ENCODE results near the gene PRIM2.
"Not testable (repeated sequence)": the region's sequence is repeated elsewhere in the genome, so short reads cannot be mapped to it uniquely, and the experiment has no call there.

The PRIM2 gene

DNA sequence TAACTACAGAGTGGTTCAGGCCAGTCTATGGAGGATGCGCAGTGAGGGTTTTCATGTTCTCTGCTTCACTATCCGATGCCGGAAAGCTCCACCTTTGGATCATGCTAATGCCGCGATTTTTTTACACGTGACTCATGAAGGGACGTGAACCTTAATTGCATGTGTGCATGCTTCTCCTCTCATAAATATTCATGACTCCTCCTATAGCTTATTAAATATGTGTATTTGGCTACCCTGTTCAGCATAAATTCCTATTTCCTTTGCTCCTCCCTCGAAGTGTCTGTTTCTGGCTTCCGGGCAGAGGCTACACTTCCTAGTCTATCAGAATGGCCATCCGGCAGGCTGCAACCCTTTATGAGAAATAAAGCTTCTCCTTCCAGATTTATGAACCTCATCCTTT lies 185.0 kb downstream of the PRIM2 start:
- DNase-seq (ENCODE audit: low read depth in 3 of 3), result not testable (repeated sequence)

DNA sequence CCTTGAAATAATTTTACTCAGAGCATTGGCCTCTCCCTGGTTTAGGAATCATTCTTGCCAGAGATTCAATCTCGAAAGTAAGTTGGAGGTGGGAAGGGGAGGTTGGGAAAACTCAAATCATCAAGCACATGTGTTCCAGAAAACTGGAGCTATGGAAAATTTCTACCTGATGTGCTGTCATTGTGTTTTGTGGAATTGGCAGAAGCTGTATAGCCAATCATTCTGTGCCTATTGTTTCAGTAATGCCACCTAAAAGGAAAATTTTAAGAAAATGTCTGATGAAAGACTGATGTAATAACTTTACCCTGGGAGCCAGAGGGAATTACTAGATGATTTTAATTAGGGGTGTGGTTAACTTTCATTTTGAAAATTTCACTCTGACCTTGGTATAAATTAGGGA lies 187.8 kb downstream of the PRIM2 start:
- DNase-seq (ENCODE audit: low read depth in 3 of 3), result not testable (repeated sequence)

DNA sequence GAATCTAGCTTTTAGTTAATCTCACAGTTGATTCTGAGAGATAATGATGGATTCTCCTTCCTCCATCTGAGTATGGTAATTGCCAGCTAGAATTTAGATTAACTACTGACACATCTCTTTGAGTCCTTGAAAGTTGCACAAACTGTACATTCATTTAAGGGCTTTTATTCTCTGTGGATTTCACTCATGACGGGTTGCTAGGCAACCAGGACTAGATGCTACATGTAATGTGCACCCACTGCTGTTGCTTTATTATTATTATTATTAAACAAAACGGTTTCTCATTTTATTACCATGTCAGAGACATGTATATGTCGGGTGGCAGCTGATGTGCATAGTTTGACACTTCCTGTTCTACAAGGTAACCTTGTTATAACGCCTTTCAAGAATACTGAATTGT lies 193.0 kb downstream of the PRIM2 start:
- not testable (repeated sequence) for DNase-seq (ENCODE audit: low read depth in 3 of 3)

DNA sequence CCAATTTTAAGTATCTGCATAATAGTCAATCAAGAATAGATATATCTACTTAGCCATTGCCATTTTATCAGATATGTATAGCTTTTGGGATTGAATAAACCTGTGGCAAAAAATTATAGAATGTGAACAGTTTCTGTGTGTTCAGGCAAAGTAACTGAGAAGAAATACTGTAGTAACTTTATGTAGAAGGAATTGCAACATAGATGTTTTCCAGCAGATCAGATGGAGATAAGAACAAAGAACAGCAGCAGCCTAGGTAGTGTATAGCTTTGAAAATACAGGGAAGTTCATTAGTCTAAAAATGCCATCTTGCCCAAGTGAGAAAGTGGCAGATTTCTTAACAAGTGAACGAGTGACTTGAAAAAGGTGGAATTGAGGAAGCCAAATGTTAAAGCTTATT lies 197.7 kb downstream of the PRIM2 start:
- not testable (repeated sequence) for DNase-seq (ENCODE audit: low read depth in 3 of 3)

DNA sequence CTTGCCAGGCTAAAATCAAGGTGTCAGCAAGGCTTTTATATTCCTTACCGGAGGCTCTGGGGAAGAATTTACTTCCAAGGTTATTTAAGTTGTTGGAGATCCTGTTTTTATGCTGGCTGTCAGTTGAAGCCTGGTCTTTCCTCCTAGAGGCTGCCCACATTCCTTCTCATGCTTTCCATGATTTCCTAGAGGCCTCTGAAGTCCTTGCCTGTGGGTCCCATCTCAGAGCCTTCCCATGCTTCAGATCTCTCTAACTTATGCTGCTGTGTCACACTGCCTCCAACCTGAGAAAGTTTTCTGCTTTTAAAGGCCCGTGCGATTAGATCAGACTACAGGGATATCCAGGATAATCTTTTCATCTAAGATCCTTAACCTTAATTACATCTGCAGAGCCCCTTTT lies 198.4 kb downstream of the PRIM2 start:
- not testable (repeated sequence) for DNase-seq (ENCODE audit: low read depth in 3 of 3)

DNA sequence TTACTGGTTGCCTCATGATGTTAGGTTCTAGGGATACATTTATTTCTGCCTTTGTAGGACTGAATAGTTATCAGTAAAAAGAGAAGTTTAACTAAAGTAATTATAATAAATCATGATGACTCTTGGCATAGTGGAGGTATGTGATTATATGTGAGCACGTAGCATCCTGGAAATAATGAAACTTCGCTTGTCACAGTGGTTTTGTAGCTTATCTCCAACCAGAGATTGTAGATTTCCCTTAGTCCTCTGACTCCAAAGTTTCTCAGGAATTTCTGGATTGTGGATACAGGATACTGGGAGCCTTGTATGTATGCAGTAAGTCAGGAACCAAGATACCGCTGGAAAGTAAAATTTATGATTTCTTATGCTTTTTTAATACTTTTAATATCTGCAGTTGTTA lies 199.3 kb downstream of the PRIM2 start:
- not testable (repeated sequence) for DNase-seq (ENCODE audit: low read depth in 3 of 3)

DNA sequence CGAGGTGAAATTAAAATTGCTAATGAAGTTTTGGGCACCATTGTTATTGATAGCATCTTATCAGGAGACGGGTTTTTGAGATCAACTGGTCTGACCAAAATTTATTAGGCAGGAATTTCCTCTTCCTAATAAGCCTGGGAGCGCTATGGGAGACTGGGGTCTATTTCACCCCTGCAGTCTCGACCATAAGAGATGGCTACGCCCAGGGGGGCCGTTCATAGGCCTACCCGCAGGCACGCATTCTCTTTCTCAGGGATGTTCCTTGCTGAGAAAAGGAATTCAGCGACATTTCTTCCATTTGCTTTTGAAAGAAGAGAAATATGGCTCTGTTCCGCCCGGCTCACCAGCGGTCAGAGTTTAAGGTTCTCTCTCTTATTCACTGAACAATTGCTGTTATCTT lies 201.8 kb downstream of the PRIM2 start:
- DNase-seq (ENCODE audit: low read depth in 3 of 3), result not testable (repeated sequence)

DNA sequence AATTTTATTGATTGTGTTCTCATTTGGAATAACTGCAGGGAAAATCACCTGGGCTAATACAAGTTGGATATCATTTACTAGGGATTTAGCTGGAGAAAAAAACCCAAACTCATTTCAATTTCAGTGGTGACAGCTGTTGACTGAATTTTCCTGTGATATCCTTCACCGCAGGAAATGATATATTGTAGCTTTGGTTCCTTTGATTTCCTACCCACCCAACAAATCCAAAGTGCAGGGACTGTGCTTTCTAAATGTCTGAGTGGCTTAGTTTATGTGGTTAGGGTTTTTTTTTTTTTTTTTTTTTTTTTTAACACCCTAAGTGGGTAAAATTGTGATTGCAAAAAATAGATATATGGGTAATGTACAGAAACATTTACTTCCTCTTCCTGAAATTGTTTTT lies 203.7 kb downstream of the PRIM2 start:
- not testable (repeated sequence) for DNase-seq (ENCODE audit: low read depth in 3 of 3)

DNA sequence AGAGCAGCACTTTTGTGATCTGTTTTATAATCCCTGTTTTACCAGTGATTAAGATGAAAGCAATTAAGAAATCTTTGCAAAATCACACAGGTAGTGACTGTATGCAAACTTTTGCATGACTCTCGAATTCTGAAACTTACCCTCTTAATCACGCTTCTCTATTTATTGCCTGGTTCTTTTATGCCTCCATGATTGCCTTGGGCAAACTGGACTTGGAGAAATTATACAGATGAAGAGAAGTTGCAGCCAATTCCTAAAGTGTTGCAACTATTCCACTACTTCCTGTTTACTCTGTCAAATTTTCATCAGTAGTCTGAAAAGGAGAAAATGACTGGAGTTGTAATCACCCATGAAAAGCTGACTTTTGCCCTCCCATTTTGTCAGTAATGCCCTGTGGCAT lies 205.8 kb downstream of the PRIM2 start:
- DNase-seq (ENCODE audit: low read depth in 3 of 3), result not testable (repeated sequence)

DNA sequence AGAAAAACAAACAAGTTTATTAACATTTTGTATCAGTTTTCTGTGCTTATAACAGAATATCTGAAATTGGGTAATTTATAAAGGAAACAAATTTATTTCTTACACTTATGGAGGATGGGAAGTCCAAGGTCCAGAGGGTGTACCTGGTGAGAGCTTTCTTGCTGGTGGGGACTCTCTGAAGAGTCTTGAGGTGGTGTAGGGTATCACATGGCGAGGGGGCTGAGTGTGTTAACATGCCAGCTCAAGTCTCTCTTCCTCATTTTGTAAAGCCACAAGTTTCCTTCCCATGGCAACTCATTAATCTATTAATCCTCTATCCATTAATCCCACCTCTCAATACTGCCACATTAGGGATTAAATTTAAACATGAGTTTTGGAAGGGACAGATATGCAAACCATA lies 212.3 kb downstream of the PRIM2 start:
- not testable (repeated sequence) for DNase-seq (ENCODE audit: low read depth in 3 of 3)

DNA sequence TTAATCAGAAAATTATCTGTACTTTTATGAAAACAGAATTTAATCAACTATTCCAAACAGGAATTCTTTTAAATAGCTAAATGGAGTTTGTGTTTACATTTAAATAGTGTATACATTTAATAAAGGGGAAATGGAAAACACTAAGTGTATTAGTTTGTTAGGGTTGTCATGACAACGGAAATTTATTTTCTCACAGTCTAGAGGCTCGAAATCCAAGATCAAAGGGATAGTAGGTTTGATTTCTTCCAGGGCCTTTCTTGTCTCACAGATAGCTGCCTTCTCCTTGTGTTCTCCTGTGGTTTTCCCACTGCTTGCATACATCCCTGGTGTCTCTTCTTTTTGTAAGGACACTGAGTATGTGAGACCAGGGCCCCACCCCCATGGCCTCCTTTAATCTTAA lies 215.2 kb downstream of the PRIM2 start:
- DNase-seq (ENCODE audit: low read depth in 3 of 3), result not testable (repeated sequence)

DNA sequence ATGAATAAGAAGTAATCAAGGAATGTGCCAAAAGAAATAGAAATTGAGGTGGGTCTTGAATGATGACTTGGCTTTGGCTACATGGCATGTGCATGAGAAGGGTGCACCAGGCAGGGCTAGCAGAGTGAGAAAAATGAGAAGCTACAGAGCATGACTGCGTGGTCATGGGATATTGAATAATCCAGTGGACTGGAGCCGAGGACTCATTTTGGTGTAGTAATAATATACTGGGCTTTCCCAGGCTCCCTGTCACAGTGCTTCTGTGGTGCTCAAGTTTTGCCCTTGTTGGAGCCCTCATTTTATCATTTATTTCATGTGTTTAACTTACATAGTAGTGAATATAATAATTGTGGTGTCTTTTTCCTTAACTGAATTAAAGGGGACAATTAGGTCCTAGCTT lies 217.7 kb downstream of the PRIM2 start:
- not testable (repeated sequence) for DNase-seq (ENCODE audit: low read depth in 3 of 3)

DNA sequence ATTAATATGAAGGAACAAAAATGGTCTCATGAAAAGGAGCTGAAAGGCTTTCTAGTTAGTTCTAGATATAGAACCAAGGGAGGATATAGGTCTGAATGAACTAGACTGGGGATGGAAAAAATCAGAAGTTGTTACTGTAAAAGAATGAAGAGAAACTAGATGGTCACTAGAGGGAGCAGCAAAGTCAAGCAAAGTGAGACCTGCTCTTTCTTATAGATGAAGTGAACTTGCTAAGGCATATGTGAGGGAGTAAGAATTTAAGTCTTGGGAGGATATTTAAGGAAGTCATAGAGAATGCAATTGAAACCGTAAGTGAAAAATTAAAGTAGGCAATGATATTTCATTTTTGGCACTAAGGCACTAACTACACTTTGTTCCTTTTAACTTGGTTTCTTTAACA lies 218.6 kb downstream of the PRIM2 start:
- not testable (repeated sequence) for DNase-seq (ENCODE audit: low read depth in 3 of 3)

DNA sequence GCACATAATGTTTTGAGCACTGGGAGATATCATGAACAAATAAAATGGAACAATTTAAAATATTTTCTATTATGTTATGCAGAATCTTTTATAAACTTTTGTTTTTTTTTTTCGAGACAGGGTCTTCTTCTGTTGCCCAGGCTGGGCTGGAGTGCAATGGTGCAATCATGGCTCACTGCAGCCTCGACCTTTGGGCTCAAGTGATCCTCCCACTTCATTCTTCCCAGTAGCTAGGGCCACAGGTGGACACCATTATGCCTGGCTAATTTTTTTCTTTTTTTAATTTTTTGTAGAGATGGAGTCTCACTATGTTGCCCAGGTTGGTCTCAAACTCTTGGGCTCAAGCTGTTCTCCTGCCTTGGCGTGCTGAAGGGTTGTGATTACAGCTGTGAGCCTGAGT lies 220.5 kb downstream of the PRIM2 start:
- not testable (repeated sequence) for DNase-seq (ENCODE audit: low read depth in 3 of 3)

DNA sequence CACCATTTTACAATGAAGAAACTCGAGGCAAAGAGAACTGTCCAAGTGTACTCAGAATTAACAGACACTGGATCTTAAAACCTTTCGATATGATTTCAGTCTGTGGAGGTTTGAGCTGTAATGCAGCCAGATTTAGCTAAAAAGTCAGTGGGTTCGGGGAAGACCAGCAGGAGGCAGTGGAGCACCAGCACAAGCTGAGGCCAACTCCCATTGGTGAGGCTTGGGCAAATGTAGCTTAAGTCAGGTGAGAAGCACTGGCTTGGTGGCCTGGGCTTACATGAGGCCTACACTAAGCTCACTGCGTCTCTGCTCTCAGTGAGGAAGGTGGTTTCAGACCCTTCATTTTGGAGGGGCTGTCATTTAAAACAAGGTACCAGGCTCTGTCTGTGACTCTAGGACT lies 234.5 kb downstream of the PRIM2 start:
- not testable (repeated sequence) for DNase-seq (ENCODE audit: low read depth in 3 of 3)

DNA sequence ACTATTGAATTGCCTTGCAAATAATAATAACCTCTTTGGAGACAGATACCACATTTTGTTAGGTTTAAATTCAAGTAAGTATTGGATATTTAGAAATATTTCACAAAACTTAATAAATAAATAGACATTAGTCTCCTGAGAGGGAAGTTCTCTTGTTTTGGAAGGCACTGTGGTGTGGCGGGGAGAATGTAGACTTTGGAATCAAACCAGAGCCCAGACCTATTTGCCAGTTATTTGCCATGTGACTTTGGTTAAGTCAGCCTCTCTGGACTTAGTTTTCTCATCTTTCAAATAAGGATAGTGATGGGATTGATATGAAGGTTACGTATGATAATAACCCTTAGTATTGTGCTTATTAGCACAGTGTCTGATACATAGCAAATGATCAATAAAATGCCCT lies 240.4 kb downstream of the PRIM2 start:
- DNase-seq (ENCODE audit: low read depth in 3 of 3), result not testable (repeated sequence)

DNA sequence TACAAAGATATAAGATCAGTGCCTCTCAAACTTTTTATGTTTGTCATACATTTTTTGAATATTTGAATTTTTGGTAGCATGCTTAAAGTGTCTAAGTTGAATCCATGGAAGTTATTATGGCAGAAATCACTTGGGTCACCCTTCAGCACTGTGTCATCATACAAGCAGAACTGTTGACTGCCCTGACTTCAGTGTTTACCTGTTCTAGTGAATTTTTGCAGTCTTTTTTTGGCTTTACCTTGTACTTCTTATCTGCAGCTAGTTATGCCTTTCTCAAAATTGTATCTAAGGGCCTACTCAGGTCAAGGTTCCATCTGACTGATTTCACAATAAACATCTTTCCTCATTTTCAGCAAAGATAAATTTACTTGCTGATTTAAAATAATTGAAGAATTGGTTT lies 241.7 kb downstream of the PRIM2 start:
- not testable (repeated sequence) for DNase-seq (ENCODE audit: low read depth in 3 of 3)

DNA sequence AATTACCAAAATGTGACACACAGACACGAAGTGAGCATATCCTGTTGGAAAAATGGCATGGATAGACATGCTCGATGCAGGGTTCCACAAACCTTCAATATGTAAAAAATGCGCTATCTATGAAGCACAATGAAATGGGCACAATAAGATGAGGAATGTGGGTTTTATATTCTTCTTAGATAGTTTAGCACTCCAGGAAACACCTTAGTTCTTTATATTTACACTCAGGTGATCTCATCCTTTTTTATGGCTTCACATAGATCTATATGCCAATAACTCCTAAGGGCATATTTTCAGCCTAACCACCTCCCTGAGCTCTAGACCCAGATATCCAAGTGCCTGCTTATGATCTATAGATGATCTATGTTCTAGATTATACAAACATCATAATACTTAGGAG lies 244.8 kb downstream of the PRIM2 start:
- not testable (repeated sequence) for DNase-seq (ENCODE audit: low read depth in 3 of 3)

DNA sequence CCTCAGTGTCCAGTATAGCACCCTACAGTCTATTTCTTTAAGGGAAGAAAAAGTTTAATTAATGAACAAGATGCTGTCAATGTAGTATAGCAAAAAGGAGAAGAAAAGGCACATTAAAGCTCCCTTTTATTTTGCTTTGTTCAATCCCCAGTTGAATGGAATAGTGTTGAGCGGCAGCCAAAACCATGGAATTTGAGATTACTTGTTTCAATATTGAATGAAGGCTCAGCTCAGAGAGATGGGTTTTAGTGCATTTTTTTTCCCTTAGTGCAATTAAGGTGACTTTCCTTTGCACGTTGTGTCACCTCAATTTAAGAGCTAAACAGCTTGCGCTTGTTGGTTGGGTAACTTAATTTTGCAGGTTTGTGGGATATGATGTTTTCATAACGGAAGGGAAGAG lies 254.7 kb downstream of the PRIM2 start:
- not testable (repeated sequence) for DNase-seq (ENCODE audit: low read depth in 3 of 3)

DNA sequence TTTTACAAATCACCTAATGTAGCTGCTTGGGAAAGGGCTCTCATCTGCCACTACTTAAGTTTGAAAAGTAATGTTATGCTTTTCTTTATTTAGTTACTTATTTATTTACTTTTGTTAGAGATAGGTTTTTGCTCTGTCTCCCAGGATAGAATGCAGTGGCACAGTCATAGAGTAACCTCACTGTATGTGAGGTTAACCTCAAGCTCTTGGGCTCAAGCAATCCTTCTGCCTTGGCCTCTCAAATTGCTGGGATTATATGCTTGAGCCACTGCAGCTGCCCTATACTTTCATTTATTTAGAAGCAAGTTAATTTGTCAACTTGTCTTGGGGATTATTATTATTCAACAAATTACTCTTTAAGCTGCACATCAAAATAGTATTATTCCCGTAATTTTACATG lies 255.4 kb downstream of the PRIM2 start:
- DNase-seq (ENCODE audit: low read depth in 3 of 3), result not testable (repeated sequence)

DNA sequence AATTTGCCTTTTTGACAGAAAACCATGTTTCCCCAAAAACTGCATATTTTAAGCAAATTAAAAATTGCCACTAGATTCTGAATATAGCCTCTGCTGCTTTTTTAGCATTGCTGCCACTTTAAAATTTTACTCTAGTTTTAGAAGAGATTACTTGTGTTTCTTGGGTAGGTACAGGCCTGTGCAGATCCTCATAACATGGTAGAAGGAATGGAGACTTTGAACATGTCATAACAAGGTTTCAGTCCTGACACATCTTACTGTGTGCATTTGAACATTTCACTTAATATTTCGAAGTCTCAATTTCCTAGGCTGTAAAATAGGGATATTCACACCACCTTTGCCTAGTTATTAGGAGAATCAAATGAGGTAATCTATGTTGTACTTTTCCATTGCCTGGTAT lies 259.6 kb downstream of the PRIM2 start:
- DNase-seq (ENCODE audit: low read depth in 3 of 3), result not testable (repeated sequence)

DNA sequence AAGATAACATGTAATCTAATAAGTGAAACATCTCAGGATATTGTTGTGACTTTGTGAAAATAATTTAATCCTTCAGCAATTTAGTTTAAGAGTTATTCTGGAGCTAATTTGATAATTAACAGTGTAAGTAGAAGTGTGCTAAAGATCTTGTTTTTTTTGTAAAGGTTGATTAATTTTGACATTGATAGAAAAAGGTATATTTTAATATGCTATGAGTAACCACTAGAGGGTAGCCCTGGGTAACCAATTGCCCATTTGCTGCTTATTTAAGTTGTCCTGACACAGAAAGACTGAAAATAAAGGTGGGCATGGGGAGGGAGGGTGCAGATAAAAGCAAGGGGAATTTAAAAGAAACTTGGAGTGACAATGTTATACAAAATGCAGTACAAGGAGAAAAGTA lies 262.1 kb downstream of the PRIM2 start:
- DNase-seq (ENCODE audit: low read depth in 3 of 3), result not testable (repeated sequence)

DNA sequence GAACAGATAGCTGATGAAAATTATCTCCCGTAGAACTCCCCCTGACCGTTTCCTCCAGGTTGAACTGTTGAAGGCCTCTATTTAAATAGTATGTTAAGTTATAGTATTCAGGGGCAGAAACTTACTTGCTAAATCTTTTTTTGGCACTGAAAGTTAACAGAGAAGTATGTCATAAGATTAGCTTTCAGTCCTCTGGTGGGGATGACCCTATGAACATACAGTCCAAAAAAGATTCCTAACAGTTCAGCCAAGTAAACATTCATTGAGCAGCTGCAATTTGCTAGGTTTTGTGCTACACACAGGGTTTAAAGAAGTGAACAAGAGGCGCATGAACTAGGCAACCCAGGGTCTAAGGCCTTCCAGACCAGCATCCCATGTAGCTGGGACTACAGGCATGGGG lies 264.2 kb downstream of the PRIM2 start:
- not testable (repeated sequence) for DNase-seq (ENCODE audit: low read depth in 3 of 3)

DNA sequence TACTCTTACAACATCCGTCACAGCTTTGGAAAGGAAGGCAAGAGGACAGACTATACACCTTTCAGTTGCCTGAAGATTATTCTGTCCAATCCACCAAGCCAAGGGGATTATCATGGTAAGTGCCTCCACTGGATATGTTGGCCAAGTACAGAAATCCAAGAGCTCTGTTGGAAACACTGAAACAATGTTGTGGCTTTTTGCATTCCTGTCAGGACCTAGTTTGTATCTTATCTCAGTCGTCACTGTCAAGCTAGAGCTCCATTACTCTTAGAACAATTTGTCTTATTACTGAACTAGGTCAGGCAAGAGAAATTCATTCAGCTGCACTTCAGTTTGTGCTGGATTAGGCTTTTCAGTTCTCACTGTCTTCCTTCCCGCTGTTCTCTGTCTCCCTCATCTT lies 283.7 kb downstream of the PRIM2 start:
- not testable (repeated sequence) for DNase-seq (ENCODE audit: low read depth in 3 of 3)

DNA sequence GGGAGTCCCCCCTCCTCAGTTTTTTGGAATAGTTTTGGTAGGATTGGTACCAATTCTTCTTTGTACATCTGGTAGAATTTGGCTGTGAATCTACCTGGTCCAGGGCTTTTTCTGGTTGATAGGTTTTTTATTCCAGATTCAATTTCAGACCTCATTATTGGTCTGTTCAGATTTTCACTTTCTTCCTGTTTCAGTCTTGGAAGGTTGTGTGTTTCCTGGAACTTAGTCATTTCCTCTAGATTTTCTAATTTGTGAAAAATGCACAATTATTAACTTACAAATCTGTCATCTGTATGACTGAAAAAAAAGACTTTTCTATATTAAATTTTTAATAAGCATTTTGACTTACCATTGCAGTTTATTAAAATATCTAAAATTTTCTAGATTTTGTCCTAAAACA lies 287.9 kb downstream of the PRIM2 start:
- not testable (repeated sequence) for DNase-seq (ENCODE audit: low read depth in 3 of 3)

Measured in stimulated activated CD4-positive, alpha-beta T cell treated with anti-CD3 and anti-CD28 coated beads, TNF-alpha, amount 100 ng/mL, for 48 hours (primary cell).